KMS-11 (cell line): ENCODE data around the gene AMER2.

Experiments
- H2AFZ ChIP-seq: fragments of 200-600 bp; sonication (generic); 2 replicates; pipeline ENCODE4 v1.6.1; 2016; ENCODE audit warnings: antibody characterized with exemption, mixed run types, low read depth
- H3K27ac ChIP-seq: fragments of 200-600 bp; sonication (generic); 2 replicates; pipeline ENCODE4 v1.6.1; 2016; ENCODE audit warnings: mild to moderate bottlenecking, mixed run types
- H3K27me3 ChIP-seq: fragments of 200-600 bp; sonication (generic); 2 replicates; pipeline ENCODE4 v1.6.1; 2017; ENCODE audit warnings: mild to moderate bottlenecking, low read depth, mixed run types, moderate library complexity; ENCODE audit not compliant: insufficient read depth
- H3K36me3 ChIP-seq: fragments of 200-600 bp; sonication (generic); 2 replicates; pipeline ENCODE4 v1.6.1; 2017; ENCODE audit warnings: mild to moderate bottlenecking, mixed run types; ENCODE audit not compliant: insufficient read depth
- H3K4me1 ChIP-seq: fragments of 200-600 bp; sonication (generic); 2 replicates; pipeline ENCODE4 v1.6.1; 2016; ENCODE audit warnings: mild to moderate bottlenecking, low read depth, mixed run types; ENCODE audit not compliant: poor library complexity, severe bottlenecking
- H3K4me2 ChIP-seq: fragments of 200-600 bp; sonication (generic); 2 replicates; pipeline ENCODE4 v1.7.0; 2016; ENCODE audit warnings: mild to moderate bottlenecking, mixed run types
- H3K4me3 ChIP-seq: fragments of 200-600 bp; sonication (generic); IDR thresholded peaks from 2 replicates; pipeline ENCODE4 v1.6.1; 2017; ENCODE audit warnings: low read depth, low read length, mixed read lengths; ENCODE audit not compliant: insufficient read depth
- H3K79me2 ChIP-seq: fragments of 200-600 bp; sonication (generic); 2 replicates; pipeline ENCODE4 v1.6.1; 2016; ENCODE audit warnings: low read depth, mixed run types; ENCODE audit not compliant: insufficient read depth
- H3K9ac ChIP-seq: fragments of 200-600 bp; sonication (generic); 2 replicates; pipeline ENCODE4 v1.6.1; 2016; ENCODE audit warnings: mild to moderate bottlenecking, mixed run types
- H4K20me1 ChIP-seq: fragments of 200-600 bp; sonication (generic); 2 replicates; pipeline ENCODE4 v1.6.1; 2016; ENCODE audit warnings: mild to moderate bottlenecking, mixed run types; ENCODE audit not compliant: insufficient read depth
- CTCF ChIP-seq: fragments of 200-600 bp; sonication (generic); conservative IDR thresholded peaks from 2 replicates; pipeline ENCODE4 v1.6.1; 2017; ENCODE audit warnings: low read depth, mild to moderate bottlenecking, antibody characterized with exemption, low read length, moderate library complexity, mixed read lengths

AMER2 gene

GRCh38 chr13:25196971-25197370, 24.9 kb upstream of the AMER2 start:
- H3K79me2 ChIP-seq, result no peaks in the 10 kb centered on the region
- H3K4me2 ChIP-seq, result no peak overlapping the region
- H3K27me3 ChIP-seq, result no peaks in the 10 kb centered on the region
- no peak overlapping the region for H3K27ac ChIP-seq
- no peak for TF ChIP-seq CTCF
- H3K9ac ChIP-seq, result no peak overlapping the region
- no peaks in the 10 kb centered on the region for H4K20me1 ChIP-seq
- no peaks in the 10 kb centered on the region for H3K4me1 ChIP-seq
- no peak overlapping the region for H2AFZ ChIP-seq
- no peaks in the 10 kb centered on the region for H3K36me3 ChIP-seq
- no peak overlapping the region for H3K4me3 ChIP-seq

- Histone ChIP-seq H3K4me3 (no peak overlapping the region), H3K4me2 (no peak overlapping the region), H3K4me1 (no peaks in the 10 kb centered on the region), H3K79me2 (no peaks in the 10 kb centered on the region), H4K20me1 (no peaks in the 10 kb centered on the region), H2AFZ (no peak overlapping the region), H3K36me3 (no peaks in the 10 kb centered on the region), H3K27ac (no peak overlapping the region), H3K27me3 (no peaks in the 10 kb centered on the region), H3K9ac (no peak overlapping the region)
- TF ChIP-seq CTCF, result no peak
These were observed 20.8 kb upstream of the AMER2 start for GRCh38 chr13:25192936-25193335.

- H3K27me3 ChIP-seq, result no peaks in the 10 kb centered on the region
- no peaks in the 10 kb centered on the region for H3K79me2 ChIP-seq
- no peak overlapping the region for H3K4me3 ChIP-seq
- H3K36me3 ChIP-seq, result no peaks in the 10 kb centered on the region
- H3K4me1 ChIP-seq, result no peaks in the 10 kb centered on the region
- H3K9ac ChIP-seq, result no peak overlapping the region
- H2AFZ ChIP-seq, result no peak overlapping the region
- no peak overlapping the region for H3K4me2 ChIP-seq
- TF ChIP-seq CTCF, result no peak
- no peak overlapping the region for H3K27ac ChIP-seq
- no peaks in the 10 kb centered on the region for H4K20me1 ChIP-seq
These were observed 20.4 kb upstream of the AMER2 start for GRCh38 chr13:25192489-25192888.

GRCh38 chr13:25192052-25192451, 20.0 kb upstream of the AMER2 start:
- no peak overlapping the region for H3K4me3 ChIP-seq
- no peaks in the 10 kb centered on the region for H3K27me3 ChIP-seq
- TF ChIP-seq CTCF, result no peak
- no peaks in the 10 kb centered on the region for H4K20me1 ChIP-seq
- H3K4me1 ChIP-seq, result no peaks in the 10 kb centered on the region
- no peak overlapping the region for H3K27ac ChIP-seq
- no peaks in the 10 kb centered on the region for H3K79me2 ChIP-seq
- H3K36me3 ChIP-seq, result no peaks in the 10 kb centered on the region
- H3K9ac ChIP-seq, result no peak overlapping the region
- H2AFZ ChIP-seq, result no peak overlapping the region
- H3K4me2 ChIP-seq, result no peak overlapping the region

- TF ChIP-seq CTCF, result no peak
- no peak overlapping the region for H3K4me3 ChIP-seq
- H3K27ac ChIP-seq, result no peak overlapping the region
- H3K4me1 ChIP-seq, result no peaks in the 10 kb centered on the region
- no peaks in the 10 kb centered on the region for H4K20me1 ChIP-seq
- H3K36me3 ChIP-seq, result no peaks in the 10 kb centered on the region
- no peaks in the 10 kb centered on the region for H3K79me2 ChIP-seq
- H2AFZ ChIP-seq, result no peak overlapping the region
- H3K9ac ChIP-seq, result no peak overlapping the region
- H3K4me2 ChIP-seq, result no peak overlapping the region
- no peaks in the 10 kb centered on the region for H3K27me3 ChIP-seq
These were observed 18.7 kb upstream of the AMER2 start for GRCh38 chr13:25190771-25191170.
